ENCODE data around the gene RBFOX1. TPM values are rescaled to one million over a fixed set of nuclear protein-coding genes. Genes with fewer than 3 reads are reported as not detected.

RBFOX1 gene
- total RNA-seq, 1 experiment from 2014 or later, result not detected

DNA sequence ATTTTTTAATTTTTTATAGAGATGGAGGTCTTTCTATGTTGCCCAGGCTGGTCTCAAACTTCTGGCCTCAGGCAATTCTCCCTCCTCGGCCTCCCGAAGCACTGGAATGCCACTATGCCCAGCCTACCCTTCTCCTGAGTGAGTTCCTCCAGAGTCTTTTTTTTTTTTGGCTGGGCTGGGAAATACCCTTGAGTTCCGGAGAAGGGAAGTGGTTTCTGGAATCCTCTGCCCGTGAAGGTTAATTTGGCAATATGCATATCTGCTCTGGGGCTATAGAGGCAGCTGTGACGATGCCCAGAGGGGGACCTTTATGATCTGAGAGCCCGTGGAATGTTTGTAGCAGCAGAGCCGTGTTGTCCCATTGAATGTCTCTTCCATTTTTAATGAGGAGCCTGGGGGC, 217.5 kb downstream of the RBFOX1 start:
- CTCF ChIA-PET, result no interaction called here
- no TSS peak for BruUV-seq (replicated peaks)

DNA sequence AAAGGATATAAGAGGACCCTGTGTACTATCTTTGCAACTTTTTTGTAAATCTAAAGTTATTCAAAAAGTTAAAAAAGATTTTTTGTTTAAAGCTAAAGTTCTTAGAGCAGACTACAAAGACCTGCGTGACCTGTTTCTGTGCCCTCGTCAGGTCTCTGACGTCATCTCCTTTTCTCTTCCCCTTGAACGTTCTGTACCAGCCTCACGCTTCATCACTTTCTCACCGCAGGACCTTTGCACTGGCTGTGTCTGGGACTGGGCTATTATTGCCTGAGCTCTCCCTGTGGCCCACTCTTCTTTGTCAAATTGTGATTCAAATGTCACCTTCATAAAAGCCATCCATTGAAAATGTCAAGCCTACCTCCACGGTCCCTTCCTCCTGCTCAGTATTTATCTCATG, 222.8 kb downstream of the RBFOX1 start:
- intact Hi-C loops (cut with micrococcal nuclease), result no loop called here
- ChIA-PET CTCF (no interaction called here), POLR2A (no interaction called here), RAD21 (ENCODE audit: low non-redundant PET in 1 of 2, low total read pairs in 2 of 2, uncharacterized antibody in 2 of 2, unreplicated experiment in 2 of 2) (no interaction called here)
- Histone ChIP-seq H3K79me2 (ENCODE audit: insufficient read depth, low read length) (no peaks in the 10 kb centered on the region), H2AFZ (ENCODE audit: low read depth, low read length, poor library complexity, severe bottlenecking) (no peak overlapping the region), H4K20me1 (ENCODE audit: insufficient read depth) (no peaks in the 10 kb centered on the region), H3K9me2 (ENCODE audit: insufficient read depth) (no peaks in the 10 kb centered on the region), H3K4me1 (ENCODE audit: control insufficient read depth in 1 of 2, insufficient read depth in 2 of 2, low read length in 2 of 2) (no peaks in the 10 kb centered on the region), H3K9ac (ENCODE audit: low read length) (no peak overlapping the region), H3K27ac (ENCODE audit: low read depth, low read length) (no peak overlapping the region), H3K36me3 (ENCODE audit: control insufficient read depth in 1 of 2, insufficient read depth in 2 of 2, low read length in 2 of 2) (no peaks in the 10 kb centered on the region), H3K27me3 (ENCODE audit: insufficient read depth, low read length) (no peaks in the 10 kb centered on the region), H3K4me3 (replicated peaks in 1 of 2; ENCODE audit: low read depth in 1 of 2, low read length in 2 of 2) (no peak overlapping the region), H3K4me2 (ENCODE audit: low read length) (no peak overlapping the region), H3K9me3 (ENCODE audit: control insufficient read depth in 1 of 2, insufficient read depth in 1 of 2, low read depth in 1 of 2, low read length in 2 of 2) (peaks cover 0 to 8% of the 10 kb centered on the region in 2 experiments; a peak in 2 of 4 replicates)
- DNase-seq (ENCODE audit: low read depth, low spot score), result no peak
- BruUV-seq (replicated peaks), result no TSS peak
- ATAC-seq, result no peak
- TF ChIP-seq ELF1 (IDR thresholded peaks at IDR 0.05; ENCODE audit: borderline replicate concordance, low read depth), result no peak
- no peak for TF ChIP-seq EZH2phosphoT487 (IDR thresholded peaks at IDR 0.05; ENCODE audit: borderline replicate concordance)
- TF ChIP-seq CBX3 (IDR thresholded peaks at IDR 0.05; ENCODE audit: low read depth), result no peak
- no peak for TF ChIP-seq TCF7L2 (IDR thresholded peaks at IDR 0.05; ENCODE audit: borderline replicate concordance, extremely low read depth, insufficient read depth, insufficient read length)
- no peak for TF ChIP-seq RAD21 (IDR thresholded peaks at IDR 0.05; ENCODE audit: low read depth)
- TF ChIP-seq CEBPB (IDR thresholded peaks at IDR 0.05; ENCODE audit: low read depth), result no peak
- no peak for TF ChIP-seq ZNF274 (IDR thresholded peaks at IDR 0.05; ENCODE audit: low read depth, low read length)
- no peak for TF ChIP-seq SRF (IDR thresholded peaks at IDR 0.05; ENCODE audit: low read depth)
- TF ChIP-seq YY1 (IDR thresholded peaks at IDR 0.05; ENCODE audit: extremely low read depth, insufficient replicate concordance, low read depth, low read length), result no peak
- no peak for TF ChIP-seq JUND (IDR thresholded peaks at IDR 0.05)
- no peak for TF ChIP-seq SP1 (IDR thresholded peaks at IDR 0.05; ENCODE audit: low read depth)
- TF ChIP-seq, protein P1, sequence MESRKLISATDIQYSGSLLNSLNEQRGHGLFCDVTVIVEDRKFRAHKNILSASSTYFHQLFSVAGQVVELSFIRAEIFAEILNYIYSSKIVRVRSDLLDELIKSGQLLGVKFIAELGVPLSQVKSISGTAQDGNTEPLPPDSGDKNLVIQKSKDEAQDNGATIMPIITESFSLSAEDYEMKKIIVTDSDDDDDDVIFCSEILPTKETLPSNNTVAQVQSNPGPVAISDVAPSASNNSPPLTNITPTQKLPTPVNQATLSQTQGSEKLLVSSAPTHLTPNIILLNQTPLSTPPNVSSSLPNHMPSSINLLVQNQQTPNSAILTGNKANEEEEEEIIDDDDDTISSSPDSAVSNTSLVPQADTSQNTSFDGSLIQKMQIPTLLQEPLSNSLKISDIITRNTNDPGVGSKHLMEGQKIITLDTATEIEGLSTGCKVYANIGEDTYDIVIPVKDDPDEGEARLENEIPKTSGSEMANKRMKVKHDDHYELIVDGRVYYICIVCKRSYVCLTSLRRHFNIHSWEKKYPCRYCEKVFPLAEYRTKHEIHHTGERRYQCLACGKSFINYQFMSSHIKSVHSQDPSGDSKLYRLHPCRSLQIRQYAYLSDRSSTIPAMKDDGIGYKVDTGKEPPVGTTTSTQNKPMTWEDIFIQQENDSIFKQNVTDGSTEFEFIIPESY (IDR thresholded peaks at IDR 0.05; ENCODE audit: extremely low read depth, insufficient replicate concordance, low read length), result no peak
- TF ChIP-seq, protein P2, sequence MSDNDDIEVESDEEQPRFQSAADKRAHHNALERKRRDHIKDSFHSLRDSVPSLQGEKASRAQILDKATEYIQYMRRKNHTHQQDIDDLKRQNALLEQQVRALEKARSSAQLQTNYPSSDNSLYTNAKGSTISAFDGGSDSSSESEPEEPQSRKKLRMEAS (IDR thresholded peaks at IDR 0.05), result no peak
- TF ChIP-seq ZFX (IDR thresholded peaks at IDR 0.05), result no peak
- TF ChIP-seq, protein P3, sequence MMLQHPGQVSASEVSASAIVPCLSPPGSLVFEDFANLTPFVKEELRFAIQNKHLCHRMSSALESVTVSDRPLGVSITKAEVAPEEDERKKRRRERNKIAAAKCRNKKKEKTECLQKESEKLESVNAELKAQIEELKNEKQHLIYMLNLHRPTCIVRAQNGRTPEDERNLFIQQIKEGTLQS (IDR thresholded peaks at IDR 0.05), result no peak

More for the DNA sequence above, 217.5 kb downstream of the RBFOX1 start:
- H3K27me3 ChIP-seq (ENCODE audit: insufficient read depth, low read length), result no peaks in the 10 kb centered on the region
- intact Hi-C loops (cut with micrococcal nuclease), result no loop called here
- ChIA-PET POLR2A (no interaction called here), RAD21 (ENCODE audit: low non-redundant PET in 1 of 2, low total read pairs in 2 of 2, uncharacterized antibody in 2 of 2, unreplicated experiment in 2 of 2) (no interaction called here)
- TF ChIP-seq POLR2AphosphoS5 (IDR thresholded peaks at IDR 0.05; ENCODE audit: low read depth, low read length) (no peak), EZH2phosphoT487 (IDR thresholded peaks at IDR 0.05; ENCODE audit: borderline replicate concordance) (no peak), RAD21 (IDR thresholded peaks at IDR 0.05; ENCODE audit: low read depth) (no peak)
- H3K9me3 ChIP-seq (ENCODE audit: control insufficient read depth in 1 of 2, insufficient read depth in 1 of 2, low read depth in 1 of 2, low read length in 2 of 2), result peaks cover 0 to 10% of the 10 kb centered on the region in 2 experiments; a peak in 2 of 4 replicates
- DNase-seq (ENCODE audit: low read depth, low spot score) (no peak), ATAC-seq (no peak)
- H3K27ac ChIP-seq (ENCODE audit: low read depth, low read length), result no peak overlapping the region
- H4K20me1 ChIP-seq (ENCODE audit: insufficient read depth), result no peaks in the 10 kb centered on the region
- H3K9ac ChIP-seq (ENCODE audit: low read length), result no peak overlapping the region
- no peak overlapping the region for H3K4me3 ChIP-seq (replicated peaks in 1 of 2; ENCODE audit: low read depth in 1 of 2, low read length in 2 of 2)
- no peaks in the 10 kb centered on the region for H3K36me3 ChIP-seq (ENCODE audit: control insufficient read depth in 1 of 2, insufficient read depth in 2 of 2, low read length in 2 of 2)
- H3K9me2 ChIP-seq (ENCODE audit: insufficient read depth), result no peaks in the 10 kb centered on the region
- no peaks in the 10 kb centered on the region for H3K79me2 ChIP-seq (ENCODE audit: insufficient read depth, low read length)
- H3K4me2 ChIP-seq (ENCODE audit: low read length), result no peak overlapping the region
- no peak overlapping the region for H2AFZ ChIP-seq (ENCODE audit: low read depth, low read length, poor library complexity, severe bottlenecking)
- no peaks in the 10 kb centered on the region for H3K4me1 ChIP-seq (ENCODE audit: control insufficient read depth in 1 of 2, insufficient read depth in 2 of 2, low read length in 2 of 2)
